Dermis microvascular lymphatic vessel endothelial cell (primary cell): Measurements from ENCODE around the gene GABRG2. TPM values are rescaled to one million over a fixed set of nuclear protein-coding genes. Genes with fewer than 3 reads are reported as not detected.
"Not testable (repeated sequence)": the region's sequence is repeated elsewhere in the genome, so short reads cannot be mapped to it uniquely, and the experiment has no call there.

Experiments used
- DNase-seq, 2 donors: peaks; one replicate each; pipeline versions ENCODE4 v3.0.0 to v3.0.0-alpha.2; 2010; ENCODE audit warnings: low read depth in 2 of 2
- total RNA-seq: library from RNA; depleted of rRNA; stranded (reverse); fragments of >200 nt; gene quantifications from 2 replicates; pipeline ENCODE4 v1.2.1, GENCODE V29; 2014

GABRG2 gene
- total RNA-seq: not detected in 2 replicates

- DNase-seq: no peak
These were observed at the start of gene GABRG2 for GRCh38 chr5:162067655-162068411. Gene GABRG2, plus strand, starts transcription at chr5:162067773. Its CDS starts 227 bp downstream, at chr5:162068000.

- DNase-seq: no peak
These were observed 42.3 kb upstream of the GABRG2 start for GRCh38 chr5:162025312-162025711.

GRCh38 chr5:162026803-162027202 lies 40.8 kb upstream of the GABRG2 start:
- DNase-seq: no peak

DNA sequence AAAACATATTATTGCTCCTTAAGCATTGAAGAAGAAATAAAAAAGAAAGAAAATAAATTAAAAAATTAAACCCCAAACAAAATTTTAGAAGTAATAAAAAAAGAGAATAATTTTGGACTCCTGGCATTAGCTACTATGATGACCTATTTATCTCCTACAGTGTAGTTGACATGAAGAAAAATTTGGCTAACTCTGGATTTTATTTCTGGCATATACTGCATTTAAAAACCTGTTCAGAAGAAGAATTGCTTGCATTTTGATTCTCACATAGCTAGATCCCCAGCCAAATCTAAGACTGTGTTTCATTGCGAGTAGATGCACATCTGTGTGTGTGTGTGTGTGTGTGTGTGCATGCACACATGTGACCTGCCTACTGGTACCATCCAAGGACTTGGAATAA lies 30.1 kb upstream of the GABRG2 start:
- no peak for DNase-seq

- DNase-seq: no peak
These were observed 20.3 kb upstream of the GABRG2 start for GRCh38 chr5:162047279-162047678.

GRCh38 chr5:162052676-162053075 lies 14.9 kb upstream of the GABRG2 start:
- no peak for DNase-seq

- DNase-seq: not testable (repeated sequence)
These were observed 12.5 kb upstream of the GABRG2 start for GRCh38 chr5:162055095-162055494.

- DNase-seq: no peak
These were observed 411 bp upstream of the GABRG2 start for GRCh38 chr5:162067162-162067561.

DNA sequence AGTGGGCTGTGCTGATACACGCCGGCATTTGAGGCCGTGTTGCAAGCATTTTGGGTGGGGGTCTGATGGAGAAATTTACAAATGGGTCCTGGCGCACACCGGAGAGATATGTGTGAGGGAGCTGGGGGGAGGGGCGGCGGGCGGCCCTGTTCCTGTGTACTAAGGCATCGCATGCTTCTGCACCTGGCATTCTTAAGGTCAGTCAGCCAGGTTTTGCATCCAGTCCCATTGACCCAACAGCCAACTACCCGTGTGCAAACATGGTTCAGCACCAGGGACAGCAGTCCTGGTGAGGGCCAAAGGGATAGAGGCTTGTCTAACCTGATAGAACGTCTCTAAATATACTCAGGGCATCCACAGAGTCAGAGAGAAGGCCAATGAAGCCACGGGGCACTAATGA lies 839 bp downstream of the GABRG2 start:
- peak in 1 of 2 donors; percentile 20 for DNase-seq

DNA sequence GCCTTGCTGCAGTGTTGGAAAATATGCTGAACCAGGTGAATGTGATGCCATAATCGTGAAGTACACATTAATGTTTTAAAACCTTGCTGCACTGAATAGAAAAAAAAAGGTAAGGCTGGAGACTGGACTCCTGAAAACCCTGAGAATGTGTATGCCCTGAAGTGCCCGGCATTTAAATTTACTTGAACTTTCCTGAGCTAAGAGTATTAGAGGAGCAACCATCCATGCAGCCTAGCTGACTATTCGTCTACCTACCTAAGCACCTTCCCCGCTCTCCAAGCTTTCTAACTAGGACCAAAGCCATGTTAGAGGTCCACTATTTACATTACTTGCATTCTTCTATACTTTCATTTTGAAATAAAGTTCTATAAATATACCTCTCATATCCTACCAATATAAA lies 1.4 kb downstream of the GABRG2 start:
- DNase-seq: no peak

GRCh38 chr5:162078805-162079204 lies 11.2 kb downstream of the GABRG2 start:
- no peak for DNase-seq

DNA sequence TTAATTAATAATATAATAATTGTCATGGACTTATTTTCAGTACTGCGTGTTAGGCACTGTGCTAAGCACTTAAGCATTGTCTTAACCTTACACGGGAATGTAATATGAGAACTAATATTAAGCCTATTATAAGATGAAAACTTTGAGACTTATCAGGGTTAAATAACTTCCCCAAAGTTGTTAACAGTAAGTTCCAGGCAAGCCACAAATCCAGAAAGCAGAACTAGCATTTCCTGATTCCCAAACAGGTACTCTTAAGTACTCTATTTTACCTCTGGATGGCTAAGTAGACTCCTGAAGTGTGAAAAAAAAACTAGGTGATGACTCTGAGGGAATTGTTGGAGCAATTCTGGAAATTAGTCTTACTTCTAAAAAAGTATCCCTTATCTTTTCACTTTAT lies 23.8 kb downstream of the GABRG2 start:
- no peak for DNase-seq

DNA sequence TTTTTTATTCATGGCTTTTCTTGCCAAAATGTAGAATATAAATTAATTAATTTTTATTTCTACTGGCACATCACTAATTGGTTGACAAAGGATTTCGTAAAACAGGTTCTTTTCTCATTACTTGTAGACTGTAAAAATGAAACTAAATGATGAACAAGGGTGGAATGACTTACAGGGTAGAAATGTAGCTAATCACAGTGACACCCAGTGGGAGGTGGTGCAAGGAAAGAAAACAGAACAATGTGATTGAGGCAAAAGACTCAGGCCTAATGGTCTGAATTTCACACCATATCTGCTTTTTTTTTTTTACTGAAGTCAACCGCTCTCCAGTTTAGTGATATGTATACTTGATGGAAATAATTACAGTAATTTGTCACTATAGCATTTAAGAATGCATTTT lies 28.9 kb downstream of the GABRG2 start:
- DNase-seq: no peak

DNA sequence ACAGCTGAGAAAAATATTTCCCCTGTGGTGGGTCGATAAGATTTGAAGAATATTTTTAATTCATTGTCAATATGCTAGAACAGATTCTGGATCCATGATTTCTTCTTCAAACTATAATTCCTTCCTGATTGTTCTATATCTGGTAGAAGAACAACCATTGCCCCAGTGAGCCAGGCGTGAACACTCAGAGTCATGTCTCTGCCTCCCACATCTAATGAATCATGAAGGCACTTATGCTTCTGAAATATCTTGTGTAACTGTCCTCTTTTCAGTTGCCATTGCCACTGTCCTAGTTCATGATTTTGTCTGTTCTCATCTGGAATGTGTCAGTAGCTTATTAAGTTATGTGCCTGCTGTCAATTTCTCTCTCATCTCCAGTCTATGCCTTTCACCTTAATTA lies 40.0 kb downstream of the GABRG2 start:
- no peak for DNase-seq

DNA sequence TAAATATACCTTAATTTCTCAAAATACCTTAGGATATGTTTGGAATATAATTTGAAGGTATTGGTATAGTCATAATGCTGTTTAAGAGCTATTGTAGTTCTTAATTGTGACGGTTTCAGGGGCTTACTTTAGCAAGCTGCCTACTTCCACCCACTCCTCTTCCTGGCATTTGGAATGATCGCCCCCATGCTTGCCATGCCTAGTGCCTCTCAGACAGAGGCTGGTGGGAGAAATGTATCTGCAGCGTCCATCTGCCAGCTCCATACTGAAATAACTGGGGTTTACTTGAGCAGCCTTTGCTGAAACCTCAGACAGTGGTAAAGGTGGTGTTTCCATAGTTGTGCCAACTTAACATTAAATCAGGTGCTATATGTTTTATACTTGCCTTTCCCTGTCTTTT lies 52.2 kb downstream of the GABRG2 start:
- no peak for DNase-seq

DNA sequence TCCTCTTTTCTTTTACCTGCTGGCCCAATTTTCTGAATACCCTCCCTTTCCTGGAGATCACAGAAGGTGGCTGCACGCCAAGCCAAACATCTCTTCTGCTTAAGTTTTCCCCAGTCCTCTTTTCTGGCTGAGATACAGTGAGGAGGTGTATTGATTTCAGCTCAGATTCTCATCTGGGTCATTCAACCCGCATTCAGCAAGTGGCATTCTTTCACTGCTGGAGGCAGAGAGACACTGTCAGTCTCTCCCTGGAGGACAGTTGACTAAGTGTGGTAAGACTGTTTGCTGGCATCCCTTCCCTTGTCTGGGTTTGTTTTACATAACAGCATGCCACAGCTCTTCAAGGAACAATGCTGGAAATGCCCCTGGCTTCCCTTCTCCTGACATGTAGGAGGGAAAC lies 60.5 kb downstream of the GABRG2 start:
- no peak for DNase-seq

DNA sequence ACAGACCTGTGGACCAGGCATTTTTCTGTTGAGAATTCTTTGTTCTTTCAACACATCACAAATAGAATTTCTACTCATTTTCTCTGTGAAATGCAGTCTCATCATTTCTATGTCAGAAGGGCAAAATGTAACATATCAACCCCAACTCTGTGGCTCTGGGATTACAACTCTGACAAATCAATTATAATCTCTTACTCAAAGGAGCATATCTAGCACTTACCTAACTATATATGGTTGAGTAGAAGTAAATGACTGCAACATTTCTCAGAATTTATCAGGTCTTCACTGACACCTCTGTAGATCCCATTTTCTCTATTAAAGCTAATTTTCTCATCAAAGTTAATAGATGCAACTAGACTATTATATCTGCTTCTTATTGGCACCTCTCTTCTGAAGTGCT lies 64.8 kb downstream of the GABRG2 start:
- DNase-seq: no peak

DNA sequence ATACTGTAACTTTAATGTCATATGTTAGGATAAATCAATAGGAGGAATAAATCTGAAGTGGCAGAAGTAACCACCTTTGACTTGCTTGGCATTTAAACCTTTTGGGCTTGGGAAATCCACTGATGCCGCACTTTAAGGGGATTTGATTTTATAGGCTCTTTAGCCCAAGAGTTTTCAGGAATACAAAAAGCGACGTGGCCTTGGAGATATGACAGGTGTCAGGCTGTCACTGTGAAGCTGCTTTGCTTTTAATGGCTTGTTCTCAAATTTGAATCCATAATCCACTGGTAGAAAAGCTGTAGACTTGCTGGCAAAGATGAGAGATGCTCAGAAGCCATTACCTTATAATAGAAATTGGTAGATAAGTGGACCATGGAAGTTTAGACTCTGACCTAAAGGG lies 71.6 kb downstream of the GABRG2 start:
- no peak for DNase-seq

GRCh38 chr5:162154242-162154641 lies 86.7 kb downstream of the GABRG2 start:
- DNase-seq: no peak

- DNase-seq: no peak
These were observed 92.8 kb downstream of the GABRG2 start for GRCh38 chr5:162160401-162160800.

GRCh38 chr5:162163663-162164062 lies 96.1 kb downstream of the GABRG2 start:
- no peak for DNase-seq

- DNase-seq: no peak
These were observed 106.9 kb downstream of the GABRG2 start for GRCh38 chr5:162174358-162174974.

- DNase-seq: no peak
These were observed 119.8 kb downstream of the GABRG2 start for GRCh38 chr5:162187371-162187770.
